Lung (tissue), 12 donors: ENCODE data around the gene PCK1. TPM values are rescaled to one million over a fixed set of nuclear protein-coding genes. Genes with fewer than 3 reads are reported as not detected.

Experiments used
- ATAC-seq: fragments of 200-7000 bp; cut with Tn5 transposase; one replicate; pipeline ENCODE4 v1.9.1; 2020; ENCODE audit warnings: moderate number of reproducible peaks; ENCODE audit not compliant: insufficient read depth, low FRiP score
- DNase-seq, 3 donors: peaks; one replicate each; pipeline ENCODE4 v3.0.0-alpha.2; 2013 to 2017
- H3K27ac ChIP-seq, 2 donors: one replicate each; pipeline ENCODE4 v1.5.1; 2013; ENCODE audit warnings: mild to moderate bottlenecking in 2 of 2, moderate library complexity in 2 of 2, control low read depth in 1 of 2, inconsistent platforms in 1 of 2, low read depth in 1 of 2, low read length in 1 of 2
- H3K27me3 ChIP-seq, 3 donors: one replicate each; pipeline ENCODE4 v1.5.1; 2013; ENCODE audit warnings: low read length in 2 of 3; ENCODE audit not compliant: control insufficient read depth in 3 of 3, insufficient read depth in 3 of 3
- H3K36me3 ChIP-seq, 4 donors: one replicate each; pipeline ENCODE4 v1.5.1; 2013; ENCODE audit warnings: low read length in 4 of 4, mild to moderate bottlenecking in 1 of 4, moderate library complexity in 1 of 4; ENCODE audit not compliant: control insufficient read depth in 4 of 4, insufficient read depth in 4 of 4
- H3K4me1 ChIP-seq, 5 donors: one replicate each; pipeline ENCODE4 v1.5.1; 2013; ENCODE audit warnings: low read length in 5 of 5, mild to moderate bottlenecking in 2 of 5, moderate library complexity in 1 of 5; ENCODE audit not compliant: control insufficient read depth in 5 of 5, insufficient read depth in 5 of 5
- H3K4me3 ChIP-seq: one replicate; pipeline ENCODE4 v1.5.1; 2013; ENCODE audit warnings: mild to moderate bottlenecking, control low read depth, moderate library complexity
- H3K9ac ChIP-seq, 2 donors: one replicate each; pipeline ENCODE4 v1.5.1; 2013; ENCODE audit warnings: low read length in 2 of 2, control low read depth in 1 of 2; ENCODE audit not compliant: insufficient read depth in 1 of 2
- H3K9me3 ChIP-seq, 4 donors: one replicate each; pipeline ENCODE4 v1.5.1; 2013; ENCODE audit warnings: low read length in 3 of 4, mild to moderate bottlenecking in 1 of 4, moderate library complexity in 1 of 4; ENCODE audit not compliant: control insufficient read depth in 4 of 4, insufficient read depth in 3 of 4
- WGBS, 2 donors: extraction: QIAGEN DNeasy Blood & Tissue Kit; methylation state at CpG; one replicate each; pipeline ENCODE4 v1.1.7; 2013; 5-methylcytosine and 5-hydroxymethylcytosine counted together
- polyA plus RNA-seq, 2 donors: library from polyadenylated mRNA; stranded (reverse); fragments of 200-250 nt; gene quantifications; one replicate each; pipeline ENCODE4 v1.2.1, GENCODE V29; 2013
- total RNA-seq, 2 donors: library from RNA; depleted of rRNA in 1 of 2; stranded (reverse); fragments of >200 nt in 1 of 2; gene quantifications; one replicate each; pipeline ENCODE4 v1.2.1, GENCODE V29; 2014 to 2021
- TF ChIP-seq, protein P1 (sequence below): IDR thresholded peaks from 2 replicates; pipeline ENCODE4 v1.5.1; 2012; ENCODE audit warnings: mild to moderate bottlenecking; ENCODE audit errors: control extremely low read depth, extremely low read depth
- donor health status: control.
- donor health status: control.
- donor health status: Bipolar disorder and iron deficiency.
- donor health status: healthy.
- donor health status: DM: yes; HTN: yes; CAD: no.

PCK1 gene
- total and polyA plus RNA-seq, 4 donors: 0.05 to 1.7 (median 0.55) TPM

DNA sequence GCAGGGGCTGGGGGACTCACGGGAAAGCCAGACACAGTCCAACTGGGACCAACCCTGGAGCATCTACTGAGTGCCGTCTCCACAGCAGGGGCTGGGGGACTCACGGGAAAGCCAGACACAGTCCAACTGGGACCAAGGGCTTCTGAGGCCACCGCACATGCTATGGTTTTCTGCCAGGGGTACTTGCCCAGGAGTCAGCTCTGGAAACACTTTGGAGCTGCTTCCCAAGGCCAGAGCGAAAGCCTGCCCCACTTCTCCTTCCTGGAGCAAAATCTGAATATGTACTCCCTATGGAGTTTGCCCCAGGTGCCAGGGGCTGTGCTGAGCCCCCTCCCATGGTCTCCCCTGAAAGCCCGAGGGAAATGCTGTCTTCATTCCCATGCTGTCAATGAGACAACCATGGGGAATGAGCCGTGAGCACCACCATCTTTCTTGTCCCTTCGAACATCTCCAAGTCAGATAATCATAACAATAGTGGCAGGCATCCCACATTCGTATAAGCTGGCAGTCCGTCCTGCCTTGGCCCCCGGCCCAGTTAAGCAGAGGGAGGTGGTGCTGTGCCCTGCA, 18.5 kb downstream of the PCK1 start:
- DNase-seq (no peak), ATAC-seq (no peak)
- Histone ChIP-seq H3K9ac (no peak overlapping the region), H3K36me3 (no peaks in the 10 kb centered on the region), H3K27ac (no peak overlapping the region), H3K4me3 (no peak overlapping the region), H3K4me1 (peaks cover 0 to 15% (median 11%) of the 10 kb centered on the region in 5 donors), H3K27me3 (peaks cover 0 to 19% (median 4%) of the 10 kb centered on the region in 3 donors), H3K9me3 (peaks cover 0 to 7% (median 0%) of the 10 kb centered on the region in 4 donors)
- WGBS, 2 donors: 66 to 73% methylated on average over 11 of the region's 11 CpGs
- TF ChIP-seq, protein P1, sequence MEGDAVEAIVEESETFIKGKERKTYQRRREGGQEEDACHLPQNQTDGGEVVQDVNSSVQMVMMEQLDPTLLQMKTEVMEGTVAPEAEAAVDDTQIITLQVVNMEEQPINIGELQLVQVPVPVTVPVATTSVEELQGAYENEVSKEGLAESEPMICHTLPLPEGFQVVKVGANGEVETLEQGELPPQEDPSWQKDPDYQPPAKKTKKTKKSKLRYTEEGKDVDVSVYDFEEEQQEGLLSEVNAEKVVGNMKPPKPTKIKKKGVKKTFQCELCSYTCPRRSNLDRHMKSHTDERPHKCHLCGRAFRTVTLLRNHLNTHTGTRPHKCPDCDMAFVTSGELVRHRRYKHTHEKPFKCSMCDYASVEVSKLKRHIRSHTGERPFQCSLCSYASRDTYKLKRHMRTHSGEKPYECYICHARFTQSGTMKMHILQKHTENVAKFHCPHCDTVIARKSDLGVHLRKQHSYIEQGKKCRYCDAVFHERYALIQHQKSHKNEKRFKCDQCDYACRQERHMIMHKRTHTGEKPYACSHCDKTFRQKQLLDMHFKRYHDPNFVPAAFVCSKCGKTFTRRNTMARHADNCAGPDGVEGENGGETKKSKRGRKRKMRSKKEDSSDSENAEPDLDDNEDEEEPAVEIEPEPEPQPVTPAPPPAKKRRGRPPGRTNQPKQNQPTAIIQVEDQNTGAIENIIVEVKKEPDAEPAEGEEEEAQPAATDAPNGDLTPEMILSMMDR: no peak

DNA sequence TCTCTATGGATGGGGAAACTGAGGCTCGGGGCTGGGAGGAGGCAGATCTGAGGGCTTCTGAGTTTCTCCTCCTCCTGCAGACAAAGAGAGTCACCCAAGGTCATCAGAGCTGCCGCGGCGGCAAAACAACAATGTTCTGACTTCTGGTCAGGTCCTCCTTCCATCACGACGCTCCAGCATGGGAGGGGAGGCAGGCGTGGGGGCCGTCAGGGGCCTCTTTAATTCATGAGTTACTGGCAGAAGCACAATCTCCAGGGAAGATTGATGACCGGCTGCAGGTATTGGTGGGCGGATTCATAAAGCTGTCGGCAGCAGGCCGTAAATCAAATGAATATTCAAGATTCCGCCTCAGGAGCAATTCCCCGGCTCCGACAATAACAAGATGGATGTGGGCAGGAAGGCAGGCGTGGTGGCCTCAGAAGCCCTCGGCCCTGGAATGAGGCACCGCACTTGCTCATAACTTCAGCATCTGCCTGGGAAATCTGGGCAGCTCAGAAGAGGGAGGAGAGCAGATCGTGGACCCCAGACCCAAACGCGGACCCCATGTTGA, 19.1 kb downstream of the PCK1 start:
- H3K9ac ChIP-seq: no peak overlapping the region
- no peak overlapping the region for H3K4me3 ChIP-seq
- no peak overlapping the region for H3K27ac ChIP-seq
- peaks cover 0 to 19% (median 4%) of the 10 kb centered on the region in 3 donors for H3K27me3 ChIP-seq
- peaks cover 0 to 7% (median 0%) of the 10 kb centered on the region in 4 donors for H3K9me3 ChIP-seq
- H3K36me3 ChIP-seq: no peaks in the 10 kb centered on the region
- 31 to 38% methylated on average over 21 of the region's 21 CpGs for WGBS, 2 donors
- DNase-seq: no peak
- TF ChIP-seq, protein P1: no peak
- peaks cover 0 to 15% (median 11%) of the 10 kb centered on the region in 5 donors for H3K4me1 ChIP-seq
- ATAC-seq: no peak

DNA sequence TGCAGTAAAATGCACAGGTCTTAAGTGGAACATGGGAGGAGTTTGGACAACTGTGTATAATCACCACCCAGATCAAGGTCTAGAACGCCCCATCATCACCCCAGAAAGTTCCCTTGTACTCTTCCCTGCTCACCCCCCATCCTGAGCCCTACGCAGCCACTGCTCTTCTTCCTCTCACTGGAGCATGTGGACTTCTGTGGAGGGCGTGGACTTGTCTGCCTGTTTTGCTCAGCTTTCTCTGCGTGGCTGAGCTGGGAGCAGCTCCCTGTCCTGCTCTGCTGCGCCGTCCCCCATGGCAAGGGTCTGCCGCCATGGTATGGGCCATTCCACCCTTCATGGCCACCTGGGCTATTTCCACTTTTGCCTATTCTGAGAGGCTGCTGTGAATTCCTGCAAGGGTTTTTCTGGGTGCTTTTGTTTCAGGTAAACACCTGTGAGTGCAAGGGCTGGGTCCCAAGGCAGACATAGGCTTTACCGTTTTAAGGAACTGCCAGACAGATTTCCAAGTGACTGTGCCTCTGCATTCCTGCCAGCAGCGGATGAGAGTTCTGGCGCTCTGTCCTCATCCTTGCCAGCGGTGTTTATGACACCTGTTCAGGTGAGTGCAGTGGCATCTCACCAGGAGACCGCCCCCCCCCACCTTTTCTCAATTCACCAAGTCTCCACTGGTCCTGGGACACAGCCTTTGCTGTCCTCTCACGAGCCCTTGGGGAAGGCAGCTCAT, 19.7 kb downstream of the PCK1 start:
- no peaks in the 10 kb centered on the region for H3K36me3 ChIP-seq
- peaks cover 0 to 6% (median 0%) of the 10 kb centered on the region in 4 donors for H3K9me3 ChIP-seq
- DNase-seq: no peak
- no peak overlapping the region for H3K9ac ChIP-seq
- H3K4me3 ChIP-seq: no peak overlapping the region
- TF ChIP-seq, protein P1: no peak
- H3K4me1 ChIP-seq: peaks cover 0 to 15% (median 11%) of the 10 kb centered on the region in 5 donors
- peaks cover 0 to 17% (median 4%) of the 10 kb centered on the region in 3 donors for H3K27me3 ChIP-seq
- no peak overlapping the region for H3K27ac ChIP-seq
- ATAC-seq: no peak
- WGBS, 2 donors: 80 to 88% methylated on average over 13 of the region's 13 CpGs
